Measurements from ENCODE around the gene AANAT. TPM values are rescaled to one million over a fixed set of nuclear protein-coding genes. Genes with fewer than 3 reads are reported as not detected.

AANAT gene
- polyA plus RNA-seq (2012; ENCODE audit: insufficient read depth, insufficient read length, low read depth) = 0.49 TPM

GRCh38 chr17:76467366-76467765 lies at the start of gene AANAT:
TSS of gene AANAT (plus strand) at chr17:76467603. CDS start at chr17:76468747, 1,144 bp downstream.
- Histone ChIP-seq H3K27me3 (no peaks in the 10 kb centered on the region), H3K4me1 (no peaks in the 10 kb centered on the region), H3K9me3 (no peaks in the 10 kb centered on the region), H3K4me3 (ENCODE audit: low read depth, low read length) (no peak within 1 kb of the TSS), H3K36me3 (no peaks in the 10 kb centered on the region)
- TF ChIP-seq, protein P1, sequence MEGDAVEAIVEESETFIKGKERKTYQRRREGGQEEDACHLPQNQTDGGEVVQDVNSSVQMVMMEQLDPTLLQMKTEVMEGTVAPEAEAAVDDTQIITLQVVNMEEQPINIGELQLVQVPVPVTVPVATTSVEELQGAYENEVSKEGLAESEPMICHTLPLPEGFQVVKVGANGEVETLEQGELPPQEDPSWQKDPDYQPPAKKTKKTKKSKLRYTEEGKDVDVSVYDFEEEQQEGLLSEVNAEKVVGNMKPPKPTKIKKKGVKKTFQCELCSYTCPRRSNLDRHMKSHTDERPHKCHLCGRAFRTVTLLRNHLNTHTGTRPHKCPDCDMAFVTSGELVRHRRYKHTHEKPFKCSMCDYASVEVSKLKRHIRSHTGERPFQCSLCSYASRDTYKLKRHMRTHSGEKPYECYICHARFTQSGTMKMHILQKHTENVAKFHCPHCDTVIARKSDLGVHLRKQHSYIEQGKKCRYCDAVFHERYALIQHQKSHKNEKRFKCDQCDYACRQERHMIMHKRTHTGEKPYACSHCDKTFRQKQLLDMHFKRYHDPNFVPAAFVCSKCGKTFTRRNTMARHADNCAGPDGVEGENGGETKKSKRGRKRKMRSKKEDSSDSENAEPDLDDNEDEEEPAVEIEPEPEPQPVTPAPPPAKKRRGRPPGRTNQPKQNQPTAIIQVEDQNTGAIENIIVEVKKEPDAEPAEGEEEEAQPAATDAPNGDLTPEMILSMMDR (IDR thresholded peaks at IDR 0.05; ENCODE audit: low read depth, low read length) = no peak
- no peak for DNase-seq

DNA sequence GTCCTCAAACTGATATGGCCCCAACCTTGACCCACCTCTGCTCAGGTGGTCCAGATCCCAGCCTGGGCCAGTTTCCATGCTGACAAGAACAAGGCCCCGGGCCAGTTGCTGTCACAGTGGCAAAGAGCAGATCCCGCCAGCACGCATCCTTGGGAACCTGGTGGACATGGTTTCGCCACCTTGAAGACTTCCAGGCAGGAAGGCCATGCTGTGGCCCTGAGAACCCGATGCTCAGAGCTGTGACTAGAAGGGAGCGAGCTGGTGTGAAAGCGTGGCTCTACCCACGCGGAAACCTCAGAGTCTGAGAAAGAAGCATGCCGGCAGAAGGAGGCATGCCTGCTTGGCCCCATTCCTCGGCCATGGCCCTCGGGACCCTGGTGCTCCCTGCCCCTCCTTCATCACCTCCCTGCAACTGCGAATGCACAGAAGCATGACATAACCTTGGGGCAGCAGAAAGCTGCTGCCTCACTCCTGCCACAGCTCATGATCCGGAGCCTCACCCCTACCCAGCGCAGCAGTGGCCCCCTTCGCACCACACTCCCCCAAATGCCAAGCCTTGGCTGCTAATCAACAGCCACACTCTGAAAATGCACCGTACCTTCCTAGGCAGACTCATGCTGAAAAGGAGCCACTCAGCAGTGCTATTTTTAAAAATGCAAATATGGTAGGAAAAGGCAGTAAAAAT lies 47.7 kb upstream of the AANAT start:
- Histone ChIP-seq H3K27me3 (no peaks in the 10 kb centered on the region), H3K4me3 (ENCODE audit: low read depth, low read length) (no peak overlapping the region), H3K36me3 (peaks cover 3% of the 10 kb centered on the region), H3K9me3 (peaks cover 4% of the 10 kb centered on the region; the same call in 1 of the 2 replicates), H3K4me1 (peaks cover 16% of the 10 kb centered on the region)
- no peak for DNase-seq
- TF ChIP-seq, protein P1 (IDR thresholded peaks at IDR 0.05; ENCODE audit: low read depth, low read length) = no peak

- Histone ChIP-seq H3K27me3 (no peaks in the 10 kb centered on the region), H3K9me3 (peaks cover 4% of the 10 kb centered on the region; the same call in 1 of the 2 replicates), H3K4me3 (ENCODE audit: low read depth, low read length) (no peak overlapping the region), H3K4me1 (peaks cover 8% of the 10 kb centered on the region), H3K36me3 (peaks cover 3% of the 10 kb centered on the region)
- TF ChIP-seq, protein P1 (IDR thresholded peaks at IDR 0.05; ENCODE audit: low read depth, low read length) = no peak
- no peak for DNase-seq
These were observed 46.9 kb upstream of the AANAT start for GRCh38 chr17:76420356-76421043.

- no peak for DNase-seq
- H3K4me1 ChIP-seq = peaks cover 7% of the 10 kb centered on the region
- no peak overlapping the region for H3K4me3 ChIP-seq (ENCODE audit: low read depth, low read length)
- peaks cover 3% of the 10 kb centered on the region for H3K36me3 ChIP-seq
- H3K9me3 ChIP-seq = peaks cover 4% of the 10 kb centered on the region; the same call in 1 of the 2 replicates
- H3K27me3 ChIP-seq = no peaks in the 10 kb centered on the region
- TF ChIP-seq, protein P1 (IDR thresholded peaks at IDR 0.05; ENCODE audit: low read depth, low read length) = no peak
These were observed 46.4 kb upstream of the AANAT start for GRCh38 chr17:76421044-76421407.

- TF ChIP-seq, protein P1 (IDR thresholded peaks at IDR 0.05; ENCODE audit: low read depth, low read length) = no peak
- no peak for DNase-seq
- Histone ChIP-seq H3K9me3 (peaks cover 4% of the 10 kb centered on the region; the same call in 1 of the 2 replicates), H3K36me3 (peaks cover 3% of the 10 kb centered on the region; the same call in 1 of the 2 replicates), H3K4me3 (ENCODE audit: low read depth, low read length) (no peak overlapping the region), H3K4me1 (peaks cover 7% of the 10 kb centered on the region), H3K27me3 (no peaks in the 10 kb centered on the region)
These were observed 45.0 kb upstream of the AANAT start for GRCh38 chr17:76422406-76422805.

DNA sequence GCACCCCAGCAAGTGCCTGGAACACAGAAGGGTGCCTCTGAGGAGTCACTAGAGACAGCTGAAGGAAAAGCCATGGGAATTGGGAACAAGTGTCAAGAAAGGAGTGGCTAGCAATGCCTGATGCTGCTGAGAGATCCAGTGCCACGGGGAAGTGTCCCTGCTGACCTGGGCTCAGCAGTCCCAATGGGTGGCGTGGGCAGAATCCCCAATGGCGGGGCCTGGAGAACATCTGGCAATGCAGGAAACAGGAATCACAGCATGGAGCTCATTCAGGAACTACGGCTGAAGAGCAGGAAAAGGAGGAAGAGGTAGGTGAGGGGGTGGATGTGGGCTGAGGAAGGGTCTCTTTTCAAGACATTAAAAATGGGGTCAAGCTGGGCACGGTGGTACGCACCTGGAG lies 44.5 kb upstream of the AANAT start:
- no peak for DNase-seq

More for the DNA sequence above, 44.5 kb upstream of the AANAT start:
- Histone ChIP-seq H3K36me3 (peaks cover 3% of the 10 kb centered on the region; the same call in 1 of the 2 replicates), H3K9me3 (peaks cover 4% of the 10 kb centered on the region; the same call in 1 of the 2 replicates), H3K4me3 (ENCODE audit: low read depth, low read length) (no peak overlapping the region), H3K4me1 (peaks cover 3% of the 10 kb centered on the region), H3K27me3 (no peaks in the 10 kb centered on the region)
- TF ChIP-seq, protein P1 (IDR thresholded peaks at IDR 0.05; ENCODE audit: low read depth, low read length) = no peak
